ENCODE data around the gene OBP2A. TPM values are rescaled to one million over a fixed set of nuclear protein-coding genes. Genes with fewer than 3 reads are reported as not detected.

The OBP2A gene
- total RNA-seq, 1 experiment from 2014 or later: not detected

GRCh38 chr9:135581636-135582426 is 35.9 kb downstream of the OBP2A start:
- Mint-ChIP-seq H3K9me3 (ENCODE audit: low read depth, unreplicated experiment) (no peaks in the 10 kb centered on the region), H3K27ac (ENCODE audit: unreplicated experiment) (no peak overlapping the region), H3K27me3 (ENCODE audit: unreplicated experiment) (peaks cover 43% of the 10 kb centered on the region), H3K4me1 (ENCODE audit: low read depth, unreplicated experiment) (no peaks in the 10 kb centered on the region), H3K4me3 (ENCODE audit: low read depth, unreplicated experiment) (no peak overlapping the region), H3K36me3 (ENCODE audit: insufficient read depth, unreplicated experiment) (no peaks in the 10 kb centered on the region)
- TF ChIP-seq CTCF (IDR thresholded peaks at IDR 0.05; ENCODE audit: unreplicated experiment): no peak
- intact Hi-C loops (cut with micrococcal nuclease; ENCODE audit: unreplicated experiment): no loop called here
- CTCF ChIA-PET: no interaction called here
- BruUV-seq (replicated peaks): no TSS peak
- no peak for DNase-seq

- Mint-ChIP-seq H3K27ac (ENCODE audit: unreplicated experiment) (no peak overlapping the region), H3K36me3 (ENCODE audit: insufficient read depth, unreplicated experiment) (no peaks in the 10 kb centered on the region), H3K9me3 (ENCODE audit: low read depth, unreplicated experiment) (no peaks in the 10 kb centered on the region), H3K4me3 (ENCODE audit: low read depth, unreplicated experiment) (no peak overlapping the region), H3K4me1 (ENCODE audit: low read depth, unreplicated experiment) (no peaks in the 10 kb centered on the region), H3K27me3 (ENCODE audit: unreplicated experiment) (peaks cover 43% of the 10 kb centered on the region)
- no peak for TF ChIP-seq CTCF (IDR thresholded peaks at IDR 0.05; ENCODE audit: unreplicated experiment)
- CTCF ChIA-PET: no interaction called here
- no peak for DNase-seq
- BruUV-seq (replicated peaks): no TSS peak
- intact Hi-C loops (cut with micrococcal nuclease; ENCODE audit: unreplicated experiment): no loop called here
Observed at GRCh38 chr9:135582541-135582940, 36.6 kb downstream of the OBP2A start.

GRCh38 chr9:135582966-135583687 is 37.2 kb downstream of the OBP2A start:
- no peak for TF ChIP-seq CTCF (IDR thresholded peaks at IDR 0.05; ENCODE audit: unreplicated experiment)
- BruUV-seq (replicated peaks): no TSS peak
- Mint-ChIP-seq H3K4me3 (ENCODE audit: low read depth, unreplicated experiment) (no peak overlapping the region), H3K4me1 (ENCODE audit: low read depth, unreplicated experiment) (no peaks in the 10 kb centered on the region), H3K36me3 (ENCODE audit: insufficient read depth, unreplicated experiment) (no peaks in the 10 kb centered on the region), H3K27ac (ENCODE audit: unreplicated experiment) (no peak overlapping the region), H3K9me3 (ENCODE audit: low read depth, unreplicated experiment) (no peaks in the 10 kb centered on the region), H3K27me3 (ENCODE audit: unreplicated experiment) (peaks cover 43% of the 10 kb centered on the region)
- intact Hi-C loops (cut with micrococcal nuclease; ENCODE audit: unreplicated experiment): no loop called here
- CTCF ChIA-PET: no interaction called here
- no peak for DNase-seq

GRCh38 chr9:135583688-135584011 is 37.7 kb downstream of the OBP2A start:
- no peaks in the 10 kb centered on the region for H3K9me3 Mint-ChIP-seq (ENCODE audit: low read depth, unreplicated experiment)

More at GRCh38 chr9:135583688-135584011, 37.7 kb downstream of the OBP2A start:
- intact Hi-C loops (cut with micrococcal nuclease; ENCODE audit: unreplicated experiment): no loop called here
- no peak overlapping the region for H3K4me3 Mint-ChIP-seq (ENCODE audit: low read depth, unreplicated experiment)
- H3K27ac Mint-ChIP-seq (ENCODE audit: unreplicated experiment): no peak overlapping the region
- H3K4me1 Mint-ChIP-seq (ENCODE audit: low read depth, unreplicated experiment): no peaks in the 10 kb centered on the region
- no peaks in the 10 kb centered on the region for H3K36me3 Mint-ChIP-seq (ENCODE audit: insufficient read depth, unreplicated experiment)
- no peak for DNase-seq
- H3K27me3 Mint-ChIP-seq (ENCODE audit: unreplicated experiment): peaks cover 43% of the 10 kb centered on the region
- BruUV-seq (replicated peaks): no TSS peak
- no peak for TF ChIP-seq CTCF (IDR thresholded peaks at IDR 0.05; ENCODE audit: unreplicated experiment)
- CTCF ChIA-PET: no interaction called here
